OCI-LY7 (cell line): ENCODE measurements around the gene EVC.

ENCODE experiments used
- CTCF ChIP-seq: fragments of 200-600 bp; sonication (generic); conservative IDR thresholded peaks from 2 replicates; pipeline ENCODE4 v1.5.1; 2014; ENCODE audit warnings: mild to moderate bottlenecking, antibody characterized with exemption, low read length, moderate library complexity, mixed read lengths
- EZH2phosphoT487 ChIP-seq: fragments of 200-600 bp; sonication (generic); IDR thresholded peaks from 2 replicates; pipeline ENCODE4 v1.6.1; 2018; ENCODE audit warnings: low read depth, borderline replicate concordance, mild to moderate bottlenecking, mixed run types, antibody characterized with exemption, low read length, moderate library complexity, mixed read lengths

GRCh38 chr4:5758741-5759140, 47.7 kb downstream of the EVC start:
- TF ChIP-seq CTCF = no peak
- TF ChIP-seq EZH2phosphoT487 = no peak
